DMS79 treated with DMSO at 0.1 percent for 48 hours (cell line): Measurements from ENCODE around the gene PCDHGA8.

ENCODE experiments used
- DNase-seq: peaks from one replicate; lab custom pipeline; 2025; lab: John Stamatoyannopoulos, UW

The PCDHGA8 gene

DNA sequence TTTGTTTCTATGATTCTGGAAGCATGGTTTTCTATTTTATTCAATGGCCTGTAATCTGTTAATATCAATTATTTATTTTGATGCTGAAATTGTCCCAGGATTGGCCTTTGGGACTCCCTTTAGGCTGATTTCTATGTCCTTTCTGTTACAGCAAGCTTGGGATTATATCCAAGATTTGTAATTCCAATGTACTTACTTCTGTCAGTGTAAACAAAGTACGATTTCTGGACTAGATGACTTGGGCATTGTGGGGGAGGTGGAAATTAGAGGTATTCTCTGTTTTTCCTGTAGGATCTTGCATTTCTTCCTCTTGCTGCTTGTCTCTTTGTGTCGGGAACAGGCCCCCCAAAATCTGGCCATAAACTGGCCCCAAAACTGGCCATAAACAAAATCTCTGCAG lies 41.6 kb downstream of the PCDHGA8 start:
- DNase-seq = no peak

DNA sequence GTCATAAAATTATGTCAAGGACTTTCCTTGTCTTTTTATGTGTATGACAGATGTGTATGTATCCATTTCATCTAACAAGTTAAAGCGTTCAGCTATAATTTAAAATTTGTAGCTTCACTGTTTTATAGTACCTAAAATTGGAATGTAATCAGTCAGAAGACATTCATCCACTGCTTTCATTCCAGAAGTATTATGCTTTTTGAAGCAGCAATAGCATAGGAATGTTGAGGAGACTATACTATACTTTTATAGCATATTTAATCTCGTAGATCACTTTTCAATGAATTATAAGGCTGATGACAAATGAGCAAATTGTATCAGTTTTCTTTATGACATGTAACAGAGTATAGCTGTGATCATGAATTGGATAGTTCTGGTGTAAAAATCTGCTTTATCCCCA lies 44.8 kb downstream of the PCDHGA8 start:
- DNase-seq = no peak

DNA sequence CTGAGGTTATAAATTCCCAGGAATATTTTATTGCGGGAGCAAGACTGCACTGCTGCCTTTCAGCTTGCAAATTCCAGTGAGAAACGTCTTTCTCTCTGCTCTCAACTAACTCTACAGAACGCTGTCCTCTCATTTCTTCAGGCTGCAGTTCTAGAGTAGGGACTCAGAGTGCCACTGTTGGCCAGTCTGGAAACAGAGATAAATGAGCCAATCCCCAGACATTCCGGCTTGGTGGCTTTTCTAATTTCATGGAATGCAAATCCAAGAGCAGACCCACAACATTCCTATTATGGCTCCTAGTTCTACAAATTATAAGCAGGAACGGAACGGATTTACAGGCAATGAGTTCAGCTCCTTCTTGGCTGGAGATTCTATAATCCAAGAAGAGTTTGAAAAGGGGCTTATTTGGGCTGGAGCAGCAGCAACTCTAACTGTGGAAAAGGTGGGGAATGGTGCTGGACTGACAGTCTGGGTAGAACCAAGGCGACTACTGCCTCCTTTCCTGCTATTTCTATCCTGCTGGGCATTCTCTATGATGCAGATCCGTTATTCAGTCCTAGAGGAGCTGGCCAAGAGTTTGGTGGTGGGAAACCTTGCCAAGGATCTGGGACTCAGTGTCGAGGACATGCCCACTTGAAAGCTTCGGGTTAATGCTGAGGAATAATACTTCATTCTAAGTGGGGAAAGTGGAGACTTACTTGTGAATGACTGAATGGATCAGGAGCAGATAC lies 47.1 kb downstream of the PCDHGA8 start:
- no peak for DNase-seq

DNA sequence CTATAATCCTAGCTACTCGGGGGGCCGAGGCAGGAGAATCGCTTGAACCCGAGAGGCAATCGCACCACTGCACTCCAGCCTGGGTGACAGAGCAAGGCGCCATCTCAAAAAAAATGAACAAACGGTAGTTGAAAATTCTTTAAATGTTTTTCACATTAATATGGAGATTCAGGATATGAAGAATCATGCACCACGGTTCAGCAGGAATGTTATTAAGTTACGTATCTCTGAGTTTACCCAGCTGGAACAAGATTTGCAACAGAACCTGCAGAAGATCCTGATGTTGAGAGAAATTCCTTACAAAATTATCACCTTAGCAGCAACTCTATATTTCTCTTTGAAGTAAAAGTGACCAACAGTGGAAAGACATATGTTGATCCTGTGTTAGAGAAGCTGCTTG lies 47.9 kb downstream of the PCDHGA8 start:
- no peak for DNase-seq

DNA sequence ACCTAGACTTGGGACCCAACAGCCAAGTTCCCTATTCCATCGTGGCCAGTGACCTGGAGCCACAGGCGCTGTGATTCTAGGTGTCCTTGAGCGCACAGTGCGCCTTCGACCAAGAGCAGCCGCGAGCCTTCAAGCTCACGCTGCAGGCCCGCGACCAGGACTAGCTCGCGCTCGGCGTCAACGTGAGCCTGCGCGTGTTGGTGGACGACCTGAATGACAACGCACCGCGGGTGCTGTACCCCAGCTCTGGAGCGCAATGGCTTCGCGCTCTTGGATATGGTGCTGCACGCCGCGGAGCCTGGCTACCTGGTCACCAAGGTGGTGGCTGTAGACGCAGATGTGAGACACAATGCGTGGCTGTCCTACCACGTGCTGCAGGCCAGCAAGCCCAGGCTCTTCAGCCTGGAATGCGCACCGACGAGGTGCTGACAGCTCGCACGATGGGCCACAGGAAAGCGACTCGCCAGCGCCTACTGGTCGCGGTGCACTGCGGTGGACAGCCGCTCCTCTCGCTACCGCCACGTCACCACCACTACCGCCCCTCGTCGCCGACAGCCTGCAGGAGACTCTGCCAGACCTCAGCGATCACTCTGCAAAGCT lies 49.2 kb downstream of the PCDHGA8 start:
- no peak for DNase-seq
